ENCODE measurements around the gene C5orf63. TPM values are rescaled to one million over a fixed set of nuclear protein-coding genes. Genes with fewer than 3 reads are reported as not detected.
A peak's percentile ranks its signal among the peaks of the same experiment; 100 is the strongest.

The C5orf63 gene
- polyA plus RNA-seq, 1 donor (not counting 4 experiments of a cell fraction or from before 2014, with no cell fraction given) = 7.2 TPM

GRCh38 chr5:127030259-127031146 lies 42.8 kb downstream of the C5orf63 start, which contains the start of gene MARCHF3:
Gene MARCHF3 (minus strand): TSS chr5:127030558. CDS start chr5:126918171, 112,387 bp downstream.
- TF ChIP-seq EZH2 (IDR thresholded peaks at IDR 0.05; ENCODE audit: low read length) = peak; percentile 43
- TF ChIP-seq, protein P1, sequence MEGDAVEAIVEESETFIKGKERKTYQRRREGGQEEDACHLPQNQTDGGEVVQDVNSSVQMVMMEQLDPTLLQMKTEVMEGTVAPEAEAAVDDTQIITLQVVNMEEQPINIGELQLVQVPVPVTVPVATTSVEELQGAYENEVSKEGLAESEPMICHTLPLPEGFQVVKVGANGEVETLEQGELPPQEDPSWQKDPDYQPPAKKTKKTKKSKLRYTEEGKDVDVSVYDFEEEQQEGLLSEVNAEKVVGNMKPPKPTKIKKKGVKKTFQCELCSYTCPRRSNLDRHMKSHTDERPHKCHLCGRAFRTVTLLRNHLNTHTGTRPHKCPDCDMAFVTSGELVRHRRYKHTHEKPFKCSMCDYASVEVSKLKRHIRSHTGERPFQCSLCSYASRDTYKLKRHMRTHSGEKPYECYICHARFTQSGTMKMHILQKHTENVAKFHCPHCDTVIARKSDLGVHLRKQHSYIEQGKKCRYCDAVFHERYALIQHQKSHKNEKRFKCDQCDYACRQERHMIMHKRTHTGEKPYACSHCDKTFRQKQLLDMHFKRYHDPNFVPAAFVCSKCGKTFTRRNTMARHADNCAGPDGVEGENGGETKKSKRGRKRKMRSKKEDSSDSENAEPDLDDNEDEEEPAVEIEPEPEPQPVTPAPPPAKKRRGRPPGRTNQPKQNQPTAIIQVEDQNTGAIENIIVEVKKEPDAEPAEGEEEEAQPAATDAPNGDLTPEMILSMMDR (optimal IDR thresholded peaks at IDR 0.05 in 1 of 3, IDR thresholded peaks at IDR 0.05 in 1 of 3, conservative IDR thresholded peaks at IDR 0.05 in 1 of 3; ENCODE audit: extremely low read depth in 1 of 3, insufficient read depth in 2 of 3, low read length in 3 of 3) = peak in 2 of 3 experiments; percentile 31 to 34
- H4K20me1 ChIP-seq (ENCODE audit: control insufficient read depth, extremely low read depth, insufficient read depth, low read length) = no peaks in the 10 kb centered on the region
- H3K36me3 ChIP-seq (ENCODE audit: control insufficient read depth in 2 of 2, extremely low read depth in 1 of 2, insufficient read depth in 2 of 2, low read length in 2 of 2) = no peaks in the 10 kb centered on the region
- peak within 1 kb of the TSS; percentile 96 for H3K4me2 ChIP-seq (ENCODE audit: control insufficient read depth, extremely low read depth, insufficient read depth, low read depth, low read length)
- H2AFZ ChIP-seq (ENCODE audit: control insufficient read depth, low read length) = peak within 1 kb of the TSS; percentile 98
- H3K9ac ChIP-seq (ENCODE audit: control insufficient read depth, extremely low read depth, insufficient read depth, low read length) = peak within 1 kb of the TSS; percentile 67
- no peaks in the 10 kb centered on the region for H3K79me2 ChIP-seq (ENCODE audit: control insufficient read depth, insufficient read depth, low read length)
- dilution Hi-C loops (cut with MboI; ENCODE audit: extremely low pct_ligation_motif_present, low sequenced_read_pairs) = no loop called here
- peaks cover 7% of the 10 kb centered on the region for H3K4me1 ChIP-seq (ENCODE audit: control insufficient read depth, extremely low read depth, insufficient read depth, low read length)
- H3K9me1 ChIP-seq (ENCODE audit: control insufficient read depth, extremely low read depth, insufficient read depth, low read length) = no peaks in the 10 kb centered on the region
- H3K9me3 ChIP-seq (ENCODE audit: control insufficient read depth, low read depth, low read length) = no peaks in the 10 kb centered on the region
- peaks cover 23% of the 10 kb centered on the region for H3K27me3 ChIP-seq (ENCODE audit: control insufficient read depth, extremely low read depth, insufficient read depth, low read length)
- FAIRE-seq = no peak
- H3K27ac ChIP-seq (ENCODE audit: control insufficient read depth, insufficient read depth, low read length) = no peak within 1 kb of the TSS
- H3K4me3 ChIP-seq (ENCODE audit: control insufficient read depth in 2 of 3, extremely low read depth in 1 of 3, insufficient read depth in 2 of 3, low read depth in 1 of 3, low read length in 3 of 3) = peak within 1 kb of the TSS; percentile 64 to 79 (median 76)
- DNase-seq (ENCODE audit: low read depth, low spot score) = peak; percentile 35

DNA sequence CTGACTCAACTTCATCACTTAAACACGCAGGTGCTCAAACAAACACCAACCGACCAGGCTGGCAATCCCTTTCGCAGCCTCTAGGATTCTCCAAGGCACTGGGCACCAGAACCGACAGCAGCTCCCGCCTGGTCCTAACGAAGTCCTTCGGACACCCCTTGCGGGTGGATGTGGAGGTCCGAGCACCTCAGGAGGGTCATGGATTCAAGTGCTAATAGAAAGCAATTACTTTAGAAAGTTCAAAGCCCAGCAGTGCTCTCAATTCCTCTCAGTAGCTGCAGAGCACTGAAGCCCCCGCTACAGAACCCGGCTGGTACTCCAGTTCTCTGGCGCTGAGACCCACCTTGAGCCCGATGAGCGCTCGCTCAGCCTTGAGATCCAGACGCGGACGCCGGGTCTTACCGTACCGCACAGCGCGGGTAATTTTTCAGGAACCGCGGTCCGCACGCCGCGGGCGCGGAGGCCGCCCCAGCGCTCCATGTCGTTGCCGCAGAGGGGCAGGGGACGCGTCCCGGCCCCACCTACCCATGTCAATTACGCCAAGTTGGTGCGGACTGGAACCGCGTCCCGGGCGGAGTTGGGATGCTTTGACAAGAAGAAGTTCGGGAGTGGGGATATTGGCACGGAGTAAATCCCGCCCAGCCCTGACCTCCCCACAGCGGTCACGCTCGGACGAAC lies 43.6 kb downstream of the C5orf63 start:
- dilution Hi-C loops (cut with MboI; ENCODE audit: extremely low pct_ligation_motif_present, low sequenced_read_pairs) = no loop called here
- Histone ChIP-seq H4K20me1 (ENCODE audit: control insufficient read depth, extremely low read depth, insufficient read depth, low read length) (no peaks in the 10 kb centered on the region), H3K9ac (ENCODE audit: control insufficient read depth, extremely low read depth, insufficient read depth, low read length) (peak overlapping the region; percentile 67), H3K4me1 (ENCODE audit: control insufficient read depth, extremely low read depth, insufficient read depth, low read length) (peaks cover 7% of the 10 kb centered on the region), H3K4me2 (ENCODE audit: control insufficient read depth, extremely low read depth, insufficient read depth, low read depth, low read length) (peak overlapping the region; percentile 96), H3K9me1 (ENCODE audit: control insufficient read depth, extremely low read depth, insufficient read depth, low read length) (no peaks in the 10 kb centered on the region), H3K9me3 (ENCODE audit: control insufficient read depth, low read depth, low read length) (no peaks in the 10 kb centered on the region), H3K4me3 (ENCODE audit: control insufficient read depth in 2 of 3, extremely low read depth in 1 of 3, insufficient read depth in 2 of 3, low read depth in 1 of 3, low read length in 3 of 3) (peak overlapping the region; percentile 64 to 79 (median 76)), H2AFZ (ENCODE audit: control insufficient read depth, low read length) (peak overlapping the region; percentile 98), H3K27ac (ENCODE audit: control insufficient read depth, insufficient read depth, low read length) (no peak overlapping the region), H3K79me2 (ENCODE audit: control insufficient read depth, insufficient read depth, low read length) (no peaks in the 10 kb centered on the region), H3K36me3 (ENCODE audit: control insufficient read depth in 2 of 2, extremely low read depth in 1 of 2, insufficient read depth in 2 of 2, low read length in 2 of 2) (no peaks in the 10 kb centered on the region), H3K27me3 (ENCODE audit: control insufficient read depth, extremely low read depth, insufficient read depth, low read length) (peaks cover 23% of the 10 kb centered on the region)
- no peak for DNase-seq (ENCODE audit: low read depth, low spot score)
- peak; percentile 77 for TF ChIP-seq EZH2 (IDR thresholded peaks at IDR 0.05; ENCODE audit: low read length)
- TF ChIP-seq, protein P1 (optimal IDR thresholded peaks at IDR 0.05 in 1 of 3, IDR thresholded peaks at IDR 0.05 in 1 of 3, conservative IDR thresholded peaks at IDR 0.05 in 1 of 3; ENCODE audit: extremely low read depth in 1 of 3, insufficient read depth in 2 of 3, low read length in 3 of 3) = peak; percentile 11 to 62 (median 54)
- no peak for FAIRE-seq
